Activated gamma-delta T cell treated with Interleukin-2 at 50 U/mL for 16 hours (primary cell): ENCODE results near the gene STAT3.
"Not testable (repeated sequence)": the region's sequence is repeated elsewhere in the genome, so short reads cannot be mapped to it uniquely, and the experiment has no call there.

Experiments
- DNase-seq: peaks from one replicate; pipeline ENCODE4 v3.0.0-alpha.2; 2020

STAT3 gene

DNA sequence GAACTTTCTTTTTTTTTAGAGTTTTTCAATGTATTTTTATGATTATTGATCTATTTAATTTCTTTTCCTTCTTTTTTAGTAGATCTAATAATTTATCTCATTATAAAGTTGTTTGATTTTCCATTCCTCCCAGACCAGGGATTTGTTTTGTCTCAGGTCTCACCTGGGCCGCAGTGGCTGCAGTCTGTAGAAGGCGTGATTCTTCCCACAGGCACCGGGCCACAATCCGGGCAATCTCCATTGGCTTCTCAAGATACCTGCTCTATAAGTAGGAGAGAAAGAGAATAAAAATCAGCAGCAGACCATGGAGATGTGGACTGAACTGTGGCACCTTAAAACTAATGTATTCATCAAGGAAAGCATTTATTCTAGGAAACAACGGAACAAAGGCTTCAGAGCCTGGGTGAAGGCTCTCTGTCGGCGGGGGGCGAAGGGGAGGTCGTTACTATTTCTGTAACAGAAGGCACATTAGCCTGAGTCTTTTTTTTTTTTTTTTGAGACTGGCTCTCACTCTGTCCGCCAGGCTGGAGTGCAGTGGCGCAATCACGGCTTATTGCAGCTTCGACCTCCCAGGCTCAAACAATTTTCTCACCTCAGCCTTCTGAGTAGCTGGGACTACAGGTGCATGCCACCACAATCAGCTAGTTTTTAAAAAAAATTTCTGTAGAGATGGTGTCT is 42.7 kb downstream of the STAT3 start:
- no peak for DNase-seq

DNA sequence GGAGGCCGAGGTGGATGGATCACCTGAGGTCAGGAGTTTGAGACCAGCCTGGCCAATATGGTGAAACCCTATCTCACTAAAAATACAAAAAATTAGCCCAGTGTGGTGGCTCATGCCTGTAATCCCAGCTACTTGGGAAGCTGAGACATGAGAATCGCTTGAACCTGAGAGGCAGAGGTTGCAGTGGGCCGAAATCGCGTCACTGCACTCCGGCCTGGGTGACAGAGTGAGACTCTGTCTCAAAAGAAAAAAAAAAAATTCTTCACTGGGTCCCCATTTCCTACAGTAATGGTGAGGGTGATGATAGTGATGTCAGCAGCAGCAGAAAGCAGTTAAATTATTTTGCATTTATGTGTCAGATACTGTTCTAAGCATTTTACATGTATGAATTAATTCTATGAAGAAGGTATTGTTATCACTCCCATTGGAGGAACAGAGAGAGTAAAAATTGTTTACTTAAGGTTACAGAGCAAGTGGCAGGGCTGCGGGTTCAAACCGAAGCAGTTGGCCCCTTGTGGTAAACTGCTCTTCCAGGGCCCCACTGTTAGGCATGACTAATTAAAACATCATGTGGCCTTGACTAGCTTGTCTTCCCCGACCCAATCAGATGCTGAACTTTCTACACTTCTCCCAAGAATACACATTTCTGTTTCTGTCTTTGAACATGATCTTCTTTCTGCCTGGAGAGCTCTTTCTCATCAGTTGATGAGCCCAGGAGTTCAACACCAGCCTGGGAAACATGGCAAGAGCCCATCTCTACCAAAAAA is 45.8 kb downstream of the STAT3 start:
- no peak for DNase-seq

DNA sequence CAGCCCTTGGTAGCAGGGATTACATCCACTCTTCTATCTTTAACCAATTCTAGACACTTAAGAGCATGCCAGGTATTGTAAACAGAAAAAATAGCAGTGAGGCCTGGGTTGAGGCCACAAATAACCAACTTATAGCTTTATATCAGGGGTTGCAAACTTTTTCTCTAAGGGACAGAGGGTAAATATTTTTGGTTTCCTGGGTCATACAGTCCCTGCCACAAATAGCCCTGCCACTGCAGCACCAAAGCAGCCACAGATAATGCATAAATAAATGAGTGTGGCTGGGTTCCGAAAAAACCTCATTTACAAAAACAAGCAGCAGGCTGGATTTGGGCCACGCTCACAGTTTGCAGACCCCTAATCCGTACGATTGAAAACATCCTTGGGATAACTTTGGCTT is 46.7 kb downstream of the STAT3 start:
- DNase-seq = no peak

DNA sequence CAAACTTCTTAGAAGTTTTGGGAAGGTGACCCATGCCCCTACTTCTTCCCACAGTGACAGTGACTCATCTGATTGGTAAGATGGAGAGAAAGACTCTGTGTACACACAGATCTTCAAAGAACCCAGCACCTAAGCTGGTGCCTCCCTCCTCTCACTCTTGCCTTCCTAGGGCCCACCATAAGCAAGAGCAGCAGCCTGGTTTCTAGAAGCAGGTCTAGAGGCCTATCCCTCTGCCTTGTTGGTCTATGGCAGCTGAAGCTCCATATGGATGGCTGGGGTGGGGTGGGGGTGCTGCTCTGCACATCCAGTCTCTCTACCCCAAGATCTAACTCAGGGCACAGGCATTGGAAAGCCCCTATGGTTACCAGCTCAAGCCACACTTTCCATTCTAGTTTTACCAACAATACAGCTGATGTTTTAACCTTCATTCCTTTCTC is 47.5 kb downstream of the STAT3 start:
- DNase-seq = no peak

DNA sequence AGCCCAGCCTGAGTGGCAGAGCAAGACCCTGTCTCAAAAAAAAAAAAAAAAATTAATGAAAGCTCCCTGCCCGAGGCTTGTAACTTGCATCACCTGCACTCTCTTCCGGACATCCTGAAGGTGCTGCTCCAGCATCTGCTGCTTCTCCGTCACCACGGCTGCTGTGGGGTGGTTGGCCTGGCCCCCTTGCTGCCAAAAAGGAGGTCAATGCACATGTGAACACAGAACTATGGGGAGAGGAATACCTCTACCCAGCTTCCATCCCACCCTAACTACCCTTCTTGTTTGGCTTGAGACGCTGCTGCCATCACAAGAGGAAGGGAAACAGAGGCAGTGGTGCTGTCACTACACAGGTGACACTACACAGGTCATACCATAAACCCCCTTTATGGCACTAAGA is 49.0 kb downstream of the STAT3 start:
- no peak for DNase-seq

DNA sequence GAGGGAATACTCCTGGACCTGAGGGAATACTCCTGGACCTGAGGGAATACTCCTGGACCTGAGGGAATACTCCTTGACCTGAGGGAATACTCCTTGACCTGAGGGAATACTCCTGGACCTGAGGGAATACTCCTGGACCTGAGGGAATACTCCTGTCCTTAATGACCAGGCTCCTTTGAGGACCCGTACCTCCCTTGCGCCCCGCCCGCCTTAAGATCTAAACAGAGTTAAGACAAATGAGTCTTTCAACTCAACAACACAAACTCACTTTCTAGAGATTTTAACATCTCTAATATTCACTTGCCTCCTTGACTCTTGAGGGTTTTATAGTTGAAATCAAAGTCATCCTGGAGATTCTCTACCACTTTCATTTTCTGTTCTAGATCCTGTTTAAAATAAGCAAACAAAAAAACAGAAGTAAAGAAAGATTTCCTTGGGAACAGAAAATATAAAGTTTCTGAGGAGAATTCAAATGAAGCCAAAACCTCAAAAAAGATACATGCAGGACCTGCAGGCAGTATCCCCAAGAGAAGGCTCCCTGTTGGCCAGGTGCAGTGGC is 49.7 kb downstream of the STAT3 start:
- DNase-seq = no peak

DNA sequence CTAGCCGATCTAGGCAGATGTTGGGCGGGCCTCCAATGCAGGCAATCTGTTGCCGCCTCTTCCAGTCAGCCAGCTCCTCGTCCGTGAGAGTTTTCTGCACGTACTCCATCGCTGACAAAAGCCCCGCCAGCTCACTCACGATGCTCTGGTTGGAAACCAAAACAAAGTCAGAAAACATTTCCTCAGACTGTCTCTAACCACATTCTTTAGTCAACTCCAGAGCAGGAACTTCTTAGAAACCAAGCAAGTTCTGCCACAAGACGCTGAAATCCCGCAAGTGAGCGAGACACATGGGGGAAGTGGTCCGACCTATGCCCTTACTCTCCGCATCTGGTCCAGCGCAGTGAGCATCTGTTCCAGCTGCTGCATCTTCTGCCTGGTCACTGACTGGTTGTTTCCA is 50.8 kb downstream of the STAT3 start:
- DNase-seq = peak; percentile 43

DNA sequence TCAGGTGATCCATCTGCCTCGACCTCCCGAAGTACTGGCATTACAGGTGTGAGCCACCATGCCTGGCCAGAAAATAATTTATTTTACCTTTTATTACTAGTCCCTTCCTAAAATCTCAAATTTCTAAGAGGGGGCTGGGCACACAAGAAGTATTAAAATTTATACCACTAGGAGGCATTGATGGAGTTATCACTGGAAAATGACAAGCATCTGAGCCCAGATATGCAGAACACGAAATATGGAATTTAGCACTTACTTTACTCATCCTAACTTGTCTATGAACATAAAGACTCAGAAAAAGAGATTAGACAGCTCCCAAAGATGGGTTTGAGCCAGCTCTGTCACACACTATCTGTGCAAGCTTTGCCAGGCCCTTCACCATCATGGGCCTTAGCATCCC is 53.6 kb downstream of the STAT3 start:
- DNase-seq = no peak

DNA sequence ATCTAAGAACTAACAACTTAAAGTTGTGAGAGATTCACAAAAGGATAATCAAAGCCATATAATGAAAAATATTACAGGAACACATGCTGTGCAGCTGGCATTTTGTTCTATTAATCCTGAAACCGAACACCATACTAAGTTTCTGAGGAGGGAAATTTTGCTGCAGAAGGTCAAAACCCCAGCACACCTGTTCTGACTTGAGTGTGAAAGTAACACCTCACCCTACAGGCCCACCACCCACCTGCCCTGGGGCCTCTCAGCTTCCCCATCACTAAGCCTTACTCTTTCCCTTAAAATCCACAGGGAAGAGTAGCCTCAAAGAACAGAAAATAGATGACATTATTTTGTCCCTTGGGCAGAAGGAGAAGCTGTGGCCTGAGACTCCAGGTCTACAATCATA is 55.2 kb downstream of the STAT3 start:
- DNase-seq = no peak

DNA sequence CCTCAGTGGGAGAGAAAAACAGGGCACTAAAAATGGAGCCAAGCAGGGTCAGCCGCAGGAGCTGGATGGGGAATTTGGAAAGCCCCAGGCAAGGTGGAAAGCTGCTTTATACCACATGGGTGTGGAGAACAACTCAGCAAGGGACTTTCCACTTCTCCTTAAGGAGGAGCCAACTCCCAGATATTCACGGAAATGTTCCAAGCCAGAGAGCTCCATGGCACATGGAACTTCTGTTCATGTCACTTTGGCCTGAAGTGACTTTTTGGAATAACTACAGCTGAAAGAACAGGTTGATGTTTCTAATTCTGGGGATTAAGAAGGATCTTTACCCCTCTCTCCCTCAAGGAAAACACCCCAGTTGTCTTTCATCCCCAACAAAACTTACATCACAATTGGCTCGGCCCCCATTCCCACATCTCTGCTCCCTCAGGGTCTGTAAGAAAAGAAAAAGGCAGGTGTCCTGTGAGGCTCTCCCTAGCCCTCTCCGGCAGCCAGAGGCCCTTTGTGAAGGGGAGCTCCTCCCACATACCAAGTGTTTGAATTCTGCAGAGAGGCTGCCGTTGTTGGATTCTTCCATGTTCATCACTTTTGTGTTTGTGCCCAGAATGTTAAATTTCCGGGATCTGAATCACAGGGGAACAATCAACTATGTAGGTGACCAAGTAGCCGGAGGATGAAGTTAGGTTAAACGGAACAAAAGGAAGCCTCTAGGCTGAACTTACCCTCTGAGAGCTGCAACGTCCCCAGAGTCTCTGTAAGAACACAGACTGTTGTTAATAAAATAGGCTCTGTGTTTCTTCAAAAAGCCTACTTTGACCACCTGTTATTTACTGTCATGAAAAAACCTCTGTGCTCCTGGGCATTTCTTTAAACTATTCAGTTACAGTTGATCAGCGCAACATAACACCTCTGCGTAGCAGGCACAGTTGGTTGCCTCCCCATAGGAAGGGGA is 58.9 kb downstream of the STAT3 start:
- no peak for DNase-seq

DNA sequence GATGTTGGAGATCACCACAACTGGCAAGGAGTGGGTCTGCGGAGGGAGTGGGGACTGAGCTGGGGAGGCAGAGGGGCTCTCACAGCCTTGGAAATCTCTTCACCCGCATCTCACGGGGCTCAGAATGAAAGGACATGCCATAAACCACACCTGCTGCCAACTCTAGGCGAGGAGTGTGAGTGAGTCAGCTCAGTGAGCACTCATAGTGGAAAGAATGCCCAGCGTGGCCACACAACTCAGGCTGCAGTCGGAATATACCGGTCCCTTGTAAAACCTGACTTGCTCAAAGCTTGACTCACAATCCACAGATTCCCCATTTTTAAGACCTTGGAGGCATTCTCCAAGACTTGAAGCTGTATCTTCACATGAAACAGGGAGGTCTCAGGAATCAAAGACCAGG is 63.2 kb downstream of the STAT3 start:
- DNase-seq = no peak

DNA sequence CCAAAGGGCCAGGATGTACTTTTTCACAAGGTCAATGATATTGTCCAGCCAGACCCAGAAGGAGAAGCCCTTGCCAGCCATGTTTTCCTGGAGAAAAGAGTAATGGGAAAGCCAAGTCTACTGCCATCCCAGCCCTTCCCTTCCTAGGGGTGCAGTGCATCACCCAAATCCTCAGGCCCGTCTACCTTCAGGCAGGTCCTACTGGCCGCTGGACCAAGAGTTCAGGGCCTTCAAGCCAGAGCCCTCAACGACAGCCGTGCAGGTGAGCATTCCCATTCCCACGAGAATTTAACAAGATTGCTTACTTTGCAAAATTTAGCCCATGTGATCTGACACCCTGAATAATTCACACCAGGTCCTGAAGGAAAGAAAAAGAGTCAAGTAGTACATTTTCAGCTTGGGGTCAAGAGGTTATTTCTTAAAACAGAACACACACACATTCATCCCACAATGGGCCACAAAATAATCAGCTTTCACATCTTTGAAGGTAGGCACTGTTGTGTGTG is 64.9 kb downstream of the STAT3 start:
- DNase-seq = no peak

DNA sequence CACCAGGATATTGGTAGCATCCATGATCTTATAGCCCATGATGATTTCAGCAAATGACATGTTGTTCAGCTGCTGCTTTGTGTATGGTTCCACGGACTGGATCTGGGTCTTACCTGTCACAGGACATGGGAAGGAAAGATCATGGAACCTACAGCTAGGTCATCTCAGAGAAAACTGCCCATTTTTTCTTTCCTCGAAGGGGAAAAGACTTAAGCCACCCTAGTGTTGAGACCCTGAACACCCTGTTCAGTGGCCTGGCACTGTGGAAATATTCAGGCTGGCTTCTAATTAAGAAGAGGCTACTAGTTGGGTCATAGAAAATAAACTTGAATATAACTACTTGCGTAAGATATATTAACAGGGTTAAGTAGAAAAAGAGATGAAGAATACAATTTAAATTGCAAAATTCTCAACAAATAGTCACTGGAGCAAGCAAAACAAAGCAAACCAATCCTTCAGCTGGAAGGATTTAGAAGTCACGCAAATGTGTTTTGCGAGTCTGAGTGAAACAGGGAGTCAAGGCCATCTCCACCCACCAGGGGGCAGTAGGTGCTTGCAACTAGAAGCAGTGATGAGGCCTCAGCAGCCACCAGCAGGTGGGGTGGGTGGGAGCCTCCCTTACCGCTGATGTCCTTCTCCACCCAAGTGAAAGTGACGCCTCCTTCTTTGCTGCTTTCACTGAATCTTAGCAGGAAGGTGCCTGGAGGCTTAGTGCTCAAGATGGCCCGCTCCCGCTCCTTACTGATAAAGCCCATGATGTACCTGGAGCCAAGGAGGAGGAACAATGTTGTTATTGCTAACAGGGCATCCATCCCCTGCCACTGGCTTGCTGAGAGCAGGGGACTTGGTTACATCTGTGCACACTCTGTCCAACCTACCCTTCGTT is 65.6 kb downstream of the STAT3 start:
- peak; percentile 97 for DNase-seq

DNA sequence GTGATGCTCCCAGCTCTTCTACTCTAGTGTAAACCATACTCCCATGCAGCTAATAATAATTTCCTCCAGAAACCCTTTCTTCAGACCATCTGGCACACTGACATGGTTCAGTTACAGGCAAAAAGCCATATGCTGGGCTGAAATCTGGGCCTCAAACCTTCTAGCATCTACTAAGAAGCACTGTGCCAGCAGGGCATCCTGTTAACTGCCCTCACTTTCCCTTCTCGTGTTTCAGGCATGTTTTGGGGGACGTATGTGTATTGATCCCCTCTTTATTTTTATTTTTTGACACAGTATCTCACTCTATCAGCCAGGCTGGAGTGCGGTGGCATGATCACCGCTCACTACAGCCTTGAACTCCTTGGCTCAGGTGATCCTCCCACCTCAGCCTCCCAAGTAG is 66.7 kb downstream of the STAT3 start:
- DNase-seq = no peak

DNA sequence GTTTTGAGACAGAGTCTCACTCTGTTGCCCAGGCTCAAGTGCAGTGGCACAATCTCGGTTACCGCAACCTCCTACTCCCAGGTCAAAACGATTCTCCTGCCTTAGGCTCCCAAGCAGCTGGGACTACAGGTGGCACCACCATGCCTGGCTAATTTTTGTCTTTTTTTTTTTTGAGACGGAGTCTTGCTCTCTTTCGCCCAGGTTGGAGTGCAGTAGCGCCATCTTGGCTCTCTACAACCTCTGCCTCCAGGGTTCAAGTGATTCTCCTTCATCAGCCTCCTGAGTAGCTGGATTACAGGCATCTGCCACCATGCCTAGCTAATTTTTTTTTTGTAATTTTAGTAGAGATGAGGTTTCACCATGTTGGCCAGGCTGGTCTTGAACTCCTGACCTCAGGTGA is 70.3 kb downstream of the STAT3 start:
- not testable (repeated sequence) for DNase-seq

DNA sequence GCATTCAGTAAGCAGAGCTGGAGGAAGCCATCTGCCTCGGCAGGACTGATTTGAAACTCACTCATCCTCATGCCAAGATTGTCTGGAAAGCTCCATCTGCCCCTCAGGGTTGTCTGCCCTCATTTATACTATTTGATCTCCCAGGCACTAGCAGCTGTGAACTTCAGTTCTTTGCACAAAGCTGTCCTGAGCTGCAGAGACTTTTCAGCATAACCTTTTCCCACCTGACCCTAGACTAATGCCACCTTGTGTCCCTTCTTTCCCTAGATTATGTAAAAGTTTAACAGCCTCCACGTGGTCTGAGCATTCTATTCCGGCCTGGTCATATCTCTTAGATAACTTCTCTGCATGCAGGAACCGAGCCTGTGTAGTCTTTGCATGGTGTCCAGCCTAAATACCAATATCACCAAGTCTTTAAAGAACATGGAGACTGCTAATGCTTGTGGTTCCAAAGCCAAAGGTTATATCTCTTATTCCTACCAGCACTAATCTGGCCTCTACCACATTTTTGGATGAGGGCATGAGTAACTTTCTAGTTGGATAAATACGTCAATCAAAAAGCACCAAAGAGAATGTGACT is 70.9 kb downstream of the STAT3 start:
- no peak for DNase-seq

DNA sequence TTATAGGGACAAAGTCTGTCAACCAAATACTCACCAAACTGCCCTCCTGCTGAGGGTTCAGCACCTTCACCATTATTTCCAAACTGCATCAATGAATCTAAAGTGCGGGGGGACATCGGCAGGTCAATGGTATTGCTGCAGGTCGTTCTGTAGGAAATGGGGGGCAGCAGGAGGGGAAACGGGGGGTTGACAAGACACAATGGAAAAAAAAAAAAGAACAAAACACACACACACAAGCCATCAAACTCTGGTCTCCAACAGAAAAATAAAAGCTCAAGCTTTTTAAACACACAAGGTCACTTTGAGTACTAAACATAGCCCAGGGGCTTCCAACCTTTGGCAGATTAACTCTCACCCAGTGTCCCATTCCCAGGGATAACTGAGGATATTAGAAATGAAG is 71.5 kb downstream of the STAT3 start:
- DNase-seq = no peak

DNA sequence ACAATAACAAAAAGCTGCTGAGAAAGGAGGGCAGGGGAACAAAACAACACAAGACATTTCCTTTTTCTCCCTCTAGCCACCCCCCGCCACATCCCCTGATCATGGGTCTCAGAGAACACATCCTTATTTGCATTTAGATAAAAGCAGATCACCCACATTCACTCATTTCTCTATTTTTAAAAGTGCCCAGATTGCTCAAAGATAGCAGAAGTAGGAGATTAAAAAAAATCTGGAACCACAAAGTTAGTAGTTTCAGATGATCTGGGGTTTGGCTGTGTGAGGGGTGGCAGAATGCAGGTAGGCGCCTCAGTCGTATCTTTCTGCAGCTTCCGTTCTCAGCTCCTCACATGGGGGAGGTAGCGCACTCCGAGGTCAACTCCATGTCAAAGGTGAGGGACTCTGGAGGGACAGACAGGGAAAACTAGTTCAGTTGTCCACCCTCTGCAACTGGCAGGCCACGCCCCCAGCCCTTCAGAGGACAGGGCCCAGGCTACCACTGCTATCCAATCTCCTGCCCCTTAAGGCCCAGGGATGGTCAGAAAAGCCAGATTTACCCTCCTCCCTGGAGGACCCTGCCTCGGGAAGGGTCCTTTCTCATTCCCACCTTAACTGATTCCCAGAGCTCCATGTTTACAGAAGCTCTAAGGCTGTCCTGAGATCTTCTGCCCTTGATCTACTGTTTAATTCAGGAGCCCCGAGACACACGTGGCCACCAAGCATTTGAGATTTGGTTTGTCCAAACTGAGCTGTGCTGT is 72.7 kb downstream of the STAT3 start:
- no peak for DNase-seq

DNA sequence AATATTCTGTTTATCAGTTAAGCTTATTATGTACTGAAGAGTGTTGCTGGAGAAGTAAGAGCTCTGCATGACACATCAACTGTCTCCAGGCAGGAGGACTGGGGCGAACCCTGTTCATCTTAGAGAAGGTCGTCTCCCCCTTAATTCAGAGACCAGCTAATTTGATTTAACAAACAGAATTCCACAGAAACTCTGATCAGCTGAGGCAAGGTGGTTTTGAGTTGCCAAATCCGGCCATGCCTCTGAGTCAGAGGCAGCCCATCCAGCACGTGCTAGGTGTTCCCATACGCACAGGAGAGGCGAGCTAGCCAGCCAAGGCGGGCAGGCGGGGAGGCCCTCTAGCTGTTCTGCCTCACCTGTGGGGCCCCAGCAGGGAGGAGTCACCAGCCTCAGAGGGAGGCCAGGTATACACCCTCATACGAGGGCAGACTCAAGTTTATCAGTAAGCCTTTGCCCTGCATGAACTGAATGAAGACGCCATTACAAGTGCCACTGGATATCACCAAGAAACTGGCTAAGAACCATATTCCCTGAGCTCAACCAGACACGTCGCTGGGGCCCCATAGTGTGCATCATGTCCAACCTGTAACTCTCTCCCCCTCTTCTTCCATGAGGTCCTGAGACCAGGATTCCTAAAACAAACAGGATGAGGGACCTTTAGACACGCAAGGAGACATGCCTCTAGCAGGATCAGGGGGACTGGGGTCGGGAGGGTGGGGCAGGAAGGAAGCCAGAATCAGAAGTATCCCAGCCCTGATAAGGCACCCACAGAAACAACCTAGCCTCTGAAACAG is 74.3 kb downstream of the STAT3 start:
- DNase-seq = peak; percentile 24

DNA sequence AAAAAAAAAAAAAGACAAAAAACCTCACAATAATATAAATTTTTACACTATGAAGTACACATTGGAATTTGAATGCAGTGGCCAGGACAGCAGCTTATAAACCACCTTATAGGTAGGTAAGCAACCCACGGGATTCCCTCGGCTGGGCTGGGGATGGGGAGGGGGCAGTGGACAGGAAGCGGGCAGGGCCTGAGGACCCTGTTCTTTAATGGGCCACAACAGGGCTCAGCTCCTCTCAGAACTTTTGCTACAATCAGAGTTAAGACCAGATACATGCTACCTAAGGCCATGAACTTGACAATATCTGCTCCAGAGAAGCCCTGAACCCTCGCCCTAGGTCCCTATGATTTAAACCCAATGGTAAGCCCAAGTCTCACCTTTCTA is 74.9 kb downstream of the STAT3 start:
- DNase-seq = no peak
